GM12864 (cell line): ENCODE measurements around the gene DHRS3.
A peak's percentile ranks its signal among the peaks of the same experiment; 100 is the strongest.

Experiments
- DNase-seq: peaks from one replicate; pipeline ENCODE4 v3.0.0-alpha.2; 2011; ENCODE audit warnings: low read depth
- H3K4me3 ChIP-seq: 2 replicates; pipeline ENCODE4 v1.5.1; 2011; ENCODE audit warnings: mild to moderate bottlenecking, low read depth, low read length, control low read depth
- CTCF ChIP-seq: IDR thresholded peaks from 2 replicates; pipeline ENCODE4 v1.5.1; 2011; ENCODE audit warnings: low read depth, mild to moderate bottlenecking, moderate library complexity, low read length, control low read depth, inconsistent platforms; ENCODE audit errors: missing control alignments

Gene DHRS3

GRCh38 chr1:12620931-12621330, 2.9 kb upstream of the DHRS3 start:
- H3K4me3 ChIP-seq: no peak overlapping the region
- no peak for DNase-seq
- TF ChIP-seq CTCF: no peak

GRCh38 chr1:12620488-12620865, 2.5 kb upstream of the DHRS3 start:
- H3K4me3 ChIP-seq: no peak overlapping the region
- no peak for TF ChIP-seq CTCF
- DNase-seq: no peak

- peak; percentile 15 for DNase-seq
- peak; percentile 98 for TF ChIP-seq CTCF
- no peak overlapping the region for H3K4me3 ChIP-seq
Observed at GRCh38 chr1:12619792-12620487, 1.9 kb upstream of the DHRS3 start.

- no peak for DNase-seq
- peak overlapping the region; percentile 50; the same call in 1 of the 2 replicates for H3K4me3 ChIP-seq
- TF ChIP-seq CTCF: no peak
Observed at GRCh38 chr1:12618965-12619791, 1.2 kb upstream of the DHRS3 start.

- no peak for DNase-seq
- H3K4me3 ChIP-seq: peak overlapping the region; percentile 50
- no peak for TF ChIP-seq CTCF
Observed at GRCh38 chr1:12618661-12618964, 603 bp upstream of the DHRS3 start.

- no peak for TF ChIP-seq CTCF
- H3K4me3 ChIP-seq: peak overlapping the region; percentile 50
- DNase-seq: no peak
Observed at GRCh38 chr1:12617511-12617900, 504 bp downstream of the DHRS3 start.
